Neuronal stem cell (in vitro differentiated cells): ENCODE data around the gene PCSK1N.

ENCODE experiments used
- DNase-seq: peaks from one replicate; pipeline ENCODE4 v3.0.0-alpha.2; 2013; ENCODE audit warnings: low spot score
- H2AFZ ChIP-seq: one replicate; pipeline ENCODE4 v1.6.1; 2013; ENCODE audit warnings: mild to moderate bottlenecking, low read length, inconsistent platforms
- H2AK5ac ChIP-seq: 2 replicates; pipeline ENCODE4 v1.6.1; 2013; ENCODE audit warnings: low read depth, mild to moderate bottlenecking, inconsistent platforms, low read length, moderate library complexity, mixed read lengths
- H2BK120ac ChIP-seq: 2 replicates; pipeline ENCODE4 v1.6.1; 2013; ENCODE audit warnings: low read depth, mild to moderate bottlenecking, inconsistent platforms, low read length, moderate library complexity, mixed read lengths
- H2BK12ac ChIP-seq: one replicate; pipeline ENCODE4 v1.6.1; 2013; ENCODE audit warnings: low read length, inconsistent platforms
- H2BK15ac ChIP-seq: 2 replicates; pipeline ENCODE4 v1.6.1; 2013; ENCODE audit warnings: mild to moderate bottlenecking, low read length, inconsistent platforms, mixed read lengths
- H2BK5ac ChIP-seq: one replicate; pipeline ENCODE4 v1.6.1; 2013; ENCODE audit warnings: inconsistent platforms, mild to moderate bottlenecking, low read length, moderate library complexity
- H3K14ac ChIP-seq: one replicate; pipeline ENCODE4 v1.6.1; 2013; ENCODE audit warnings: low read length, inconsistent platforms
- H3K18ac ChIP-seq: 2 replicates; pipeline ENCODE4 v1.6.1; 2013; ENCODE audit warnings: low read length, inconsistent platforms
- H3K23ac ChIP-seq: 2 replicates; pipeline ENCODE4 v1.6.1; 2013; ENCODE audit warnings: low read depth, mild to moderate bottlenecking, mixed read lengths, low read length, inconsistent platforms; ENCODE audit not compliant: poor library complexity
- H3K27ac ChIP-seq: replicated peaks from 3 replicates; pipeline ENCODE4 v1.5.1; 2013; ENCODE audit warnings: low read length, inconsistent platforms
- H3K27me3 ChIP-seq, 3 experiments: 2 replicates each; pipeline ENCODE4 v1.6.1; 2013; ENCODE audit warnings: low read length in 3 of 3, mild to moderate bottlenecking in 2 of 3, inconsistent platforms in 1 of 3, low read depth in 1 of 3, mixed read lengths in 1 of 3, moderate library complexity in 1 of 3; ENCODE audit not compliant: control insufficient read depth in 3 of 3, insufficient read depth in 3 of 3
- H3K36me3 ChIP-seq, 2 donors: replicated peaks in 1 of 2; 2 replicates each; pipeline ENCODE4 v1.6.1; 2013; ENCODE audit warnings: low read length in 2 of 2; ENCODE audit not compliant: control insufficient read depth in 2 of 2, insufficient read depth in 2 of 2
- H3K4ac ChIP-seq: 2 replicates; pipeline ENCODE4 v1.6.1; 2013; ENCODE audit warnings: inconsistent platforms, mild to moderate bottlenecking, low read length, moderate library complexity
- H3K4me1 ChIP-seq, 2 donors: 1 replicate in 1 of 2; 2 replicates in 1 of 2; pipeline ENCODE4 v1.6.1; 2013; ENCODE audit warnings: low read length in 2 of 2, low read depth in 1 of 2; ENCODE audit not compliant: control insufficient read depth in 2 of 2, insufficient read depth in 1 of 2
- H3K4me2 ChIP-seq: one replicate; pipeline ENCODE4 v1.6.1; 2013; ENCODE audit warnings: mild to moderate bottlenecking, low read length, inconsistent platforms; ENCODE audit not compliant: insufficient read depth, poor library complexity, severe bottlenecking
- H3K4me3 ChIP-seq, 2 donors: 2 replicates each; pipeline ENCODE4 v1.5.1; 2013; ENCODE audit warnings: low read length in 2 of 2, mild to moderate bottlenecking in 2 of 2, inconsistent platforms in 1 of 2, moderate library complexity in 1 of 2
- H3K79me1 ChIP-seq: one replicate; pipeline ENCODE4 v1.6.1; 2013; ENCODE audit warnings: low read depth, mild to moderate bottlenecking, inconsistent platforms, low read length, moderate library complexity
- H3K9ac ChIP-seq: one replicate; pipeline ENCODE4 v1.6.1; 2013; ENCODE audit warnings: mild to moderate bottlenecking, low read depth, low read length, inconsistent platforms; ENCODE audit not compliant: poor library complexity
- H3K9me3 ChIP-seq, 2 donors: replicated peaks in 1 of 2; 2 replicates each; pipeline versions ENCODE3 to v1.6.1; 2013; ENCODE audit warnings: low read length in 2 of 2, mild to moderate bottlenecking in 2 of 2, inconsistent platforms in 1 of 2, low read depth in 1 of 2, mixed read lengths in 1 of 2, moderate library complexity in 1 of 2; ENCODE audit not compliant: control insufficient read depth in 2 of 2, insufficient read depth in 1 of 2
- H4K8ac ChIP-seq: one replicate; pipeline ENCODE4 v1.6.1; 2013; ENCODE audit warnings: low read depth, mild to moderate bottlenecking, inconsistent platforms, low read length, moderate library complexity
- H4K91ac ChIP-seq: one replicate; pipeline ENCODE4 v1.6.1; 2013; ENCODE audit warnings: low read length, low read depth, mild to moderate bottlenecking, inconsistent platforms; ENCODE audit not compliant: poor library complexity
- WGBS, 2 donors: extraction: QIAGEN DNeasy Blood & Tissue Kit; methylation state at CpG; one replicate each; pipeline ENCODE4 v1.1.7; 2013; ENCODE audit warnings: missing lambda C conversion rate in 2 of 2, mixed read lengths in 1 of 2; ENCODE audit not compliant: insufficient read length in 2 of 2, insufficient replicate concordance in 1 of 2; ENCODE audit errors: extremely low coverage in 2 of 2; 5-methylcytosine and 5-hydroxymethylcytosine counted together

PCSK1N gene

DNA sequence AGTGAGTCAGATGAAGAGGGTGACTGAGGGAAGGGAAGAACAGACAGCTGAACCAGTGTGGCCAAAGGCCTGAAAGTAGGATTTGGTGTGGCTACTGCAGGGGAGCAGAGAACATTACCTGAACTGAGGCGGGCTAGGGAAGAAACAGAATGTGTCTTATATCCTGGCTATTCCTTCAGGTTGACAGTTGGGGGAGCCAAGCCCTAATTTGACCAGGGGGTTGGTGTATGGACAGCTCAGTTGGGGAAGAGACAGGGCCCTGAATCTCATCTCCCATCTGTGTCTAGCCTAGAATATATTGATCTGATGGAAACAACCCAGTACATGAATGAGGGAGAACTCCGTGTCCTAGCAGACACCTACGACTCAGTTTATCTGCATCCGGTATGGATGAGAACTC, 29.3 kb downstream of the PCSK1N start:
- H4K8ac ChIP-seq = no peak overlapping the region
- H3K27me3 ChIP-seq = no peaks in the 10 kb centered on the region
- H3K23ac ChIP-seq = no peak overlapping the region
- H3K14ac ChIP-seq = no peak overlapping the region
- H3K27ac ChIP-seq = no peak overlapping the region
- no peak overlapping the region for H4K91ac ChIP-seq
- no peak overlapping the region for H3K4me2 ChIP-seq
- H3K9me3 ChIP-seq = no peaks in the 10 kb centered on the region
- no peak overlapping the region for H2AFZ ChIP-seq
- peaks cover 4 to 5% of the 10 kb centered on the region in 2 donors for H3K4me1 ChIP-seq
- H2BK12ac ChIP-seq = no peak overlapping the region
- no peak for DNase-seq
- no peaks in the 10 kb centered on the region for H3K79me1 ChIP-seq
- no peak overlapping the region for H2BK120ac ChIP-seq
- H2AK5ac ChIP-seq = no peak overlapping the region
- peaks cover 10 to 48% of the 10 kb centered on the region in 2 donors for H3K36me3 ChIP-seq
- H3K9ac ChIP-seq = no peak overlapping the region
- no CpG with 5 or more reads among the region's 4 CpGs for WGBS, 2 donors
- H3K18ac ChIP-seq = no peak overlapping the region
- H3K4me3 ChIP-seq = no peak overlapping the region
- no peak overlapping the region for H3K4ac ChIP-seq
- H2BK5ac ChIP-seq = no peak overlapping the region
- H2BK15ac ChIP-seq = no peak overlapping the region

DNA sequence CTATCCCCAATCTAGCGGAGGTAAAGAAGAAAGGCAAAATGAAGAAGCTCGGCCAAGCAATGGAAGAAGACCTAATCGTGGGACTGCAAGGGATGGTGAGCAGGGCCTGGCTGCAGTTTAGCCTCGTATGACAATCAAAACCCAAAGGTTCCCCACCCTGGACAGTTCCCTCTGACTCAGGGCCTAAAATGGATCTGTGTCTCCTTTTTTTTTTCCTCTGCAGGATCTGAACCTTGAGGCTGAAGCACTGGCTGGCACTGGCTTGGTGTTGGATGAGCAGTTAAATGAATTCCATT, 32.6 kb downstream of the PCSK1N start:
- Histone ChIP-seq H3K18ac (no peak overlapping the region), H2BK5ac (no peak overlapping the region), H3K27me3 (no peaks in the 10 kb centered on the region), H2BK12ac (no peak overlapping the region), H3K4me2 (peak overlapping the region; percentile 66), H3K23ac (no peak overlapping the region), H3K36me3 (peaks cover 10 to 30% of the 10 kb centered on the region in 2 donors), H3K9ac (no peak overlapping the region), H4K8ac (no peak overlapping the region), H3K27ac (peak overlapping the region; percentile 97), H3K9me3 (no peaks in the 10 kb centered on the region), H3K4me1 (peaks cover 5 to 8% of the 10 kb centered on the region in 2 donors), H2AFZ (peak overlapping the region; percentile 89), H2AK5ac (no peak overlapping the region), H3K79me1 (no peaks in the 10 kb centered on the region), H2BK120ac (no peak overlapping the region), H3K14ac (no peak overlapping the region), H4K91ac (no peak overlapping the region), H3K4ac (no peak overlapping the region), H2BK15ac (no peak overlapping the region), H3K4me3 (peak overlapping the region; percentile 74 to 83)
- no CpG with 5 or more reads among the region's 4 CpGs for WGBS, 2 donors
- DNase-seq = no peak

DNA sequence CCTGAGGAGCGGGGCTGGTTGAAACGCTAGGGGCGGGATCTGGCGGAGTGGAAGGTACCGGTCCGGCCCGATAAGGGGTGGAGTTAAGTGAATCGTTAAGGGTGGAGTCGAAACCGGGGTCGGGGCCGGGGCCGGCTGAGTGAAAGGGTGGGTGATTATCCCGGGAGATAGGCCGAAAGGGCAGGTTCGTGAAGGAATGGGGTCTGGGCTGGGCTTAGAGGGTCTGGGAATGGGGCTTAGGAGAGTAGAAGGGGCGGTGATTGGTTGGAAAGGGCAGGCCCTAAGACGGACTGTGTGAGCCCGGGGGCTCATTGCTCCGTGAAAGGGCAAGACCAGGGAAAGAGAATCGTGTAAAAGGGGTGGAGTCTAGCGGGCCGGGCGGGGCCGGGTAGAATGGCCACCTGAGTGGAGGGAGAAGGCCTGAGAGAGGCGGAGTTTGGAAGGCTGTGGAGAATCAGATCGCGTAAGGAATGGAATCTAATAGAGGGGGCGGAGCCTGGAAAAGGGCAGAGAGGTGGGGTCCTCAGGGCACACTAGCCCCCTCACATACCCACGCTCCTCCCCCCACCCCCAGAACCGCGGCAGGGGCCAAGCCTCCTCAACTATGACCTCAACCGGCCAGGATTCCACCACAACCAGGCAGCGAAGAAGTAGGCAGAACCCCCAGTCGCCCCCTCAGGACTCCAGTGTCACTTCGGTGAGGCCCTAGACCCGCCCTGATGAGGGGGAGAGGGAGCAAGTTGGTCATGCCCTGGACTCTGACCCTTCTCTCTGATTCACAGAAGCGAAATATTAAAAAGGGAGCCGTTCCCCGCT, 33.1 kb downstream of the PCSK1N start:
- Histone ChIP-seq H3K36me3 (peaks cover 10 to 29% of the 10 kb centered on the region in 2 donors), H4K8ac (no peak overlapping the region), H3K23ac (no peak overlapping the region), H3K4me1 (peaks cover 5 to 8% of the 10 kb centered on the region in 2 donors), H2BK12ac (no peak overlapping the region), H2AFZ (peak overlapping the region; percentile 89), H2BK120ac (no peak overlapping the region), H3K4ac (no peak overlapping the region), H2BK5ac (no peak overlapping the region), H2BK15ac (no peak overlapping the region), H3K14ac (no peak overlapping the region), H3K9ac (peak overlapping the region; percentile 60), H3K9me3 (no peaks in the 10 kb centered on the region), H3K18ac (peak overlapping the region; percentile 87), H3K27me3 (no peaks in the 10 kb centered on the region), H3K79me1 (no peaks in the 10 kb centered on the region), H3K4me3 (peak overlapping the region; percentile 74 to 95), H4K91ac (no peak overlapping the region), H3K27ac (peak overlapping the region; percentile 97), H2AK5ac (no peak overlapping the region), H3K4me2 (peak overlapping the region; percentile 66)
- no CpG with 5 or more reads among the region's 40 CpGs for WGBS, 2 donors
- peak; percentile 73 for DNase-seq

DNA sequence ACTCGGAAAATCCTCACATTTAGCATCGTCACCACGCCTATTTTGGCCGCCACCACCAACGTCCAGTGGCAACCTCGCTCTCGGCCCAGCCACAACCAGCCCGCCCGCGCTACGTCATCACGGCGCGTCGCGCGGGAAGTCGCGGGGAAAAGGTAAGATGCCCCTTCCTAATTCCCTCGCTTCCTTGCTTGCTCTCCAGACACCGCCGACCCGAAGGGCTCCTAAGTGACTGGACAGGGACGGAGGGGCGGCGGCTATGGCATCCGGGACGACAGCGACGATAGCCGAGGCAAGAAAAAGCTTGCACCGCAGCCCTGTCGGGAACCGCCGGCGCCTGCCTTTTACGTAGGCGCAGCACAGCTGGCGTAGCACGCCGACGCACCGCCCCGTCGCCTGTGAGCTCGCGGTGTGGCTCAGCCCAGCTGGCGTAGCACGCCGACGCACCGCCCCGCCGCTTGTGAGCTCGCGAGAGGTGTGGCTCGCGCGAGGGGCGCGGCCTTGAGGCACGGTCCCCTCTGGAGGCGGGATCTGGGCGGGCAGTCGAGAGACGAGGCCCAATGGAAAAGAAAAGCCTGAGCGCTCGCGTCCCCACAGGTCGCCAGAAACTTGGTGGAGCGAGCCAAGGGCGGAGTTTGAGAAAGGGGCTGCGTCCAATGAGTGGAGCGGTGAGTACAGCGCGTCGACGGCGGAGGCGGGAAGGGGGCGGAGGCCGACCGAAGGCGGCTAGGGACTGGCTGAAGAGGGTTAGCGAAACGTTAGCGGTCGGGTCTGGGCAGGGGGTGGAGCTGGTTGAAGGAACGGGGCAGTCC, 33.9 kb downstream of the PCSK1N start, which contains the start of gene HDAC6:
Gene HDAC6, plus strand, starts transcription at position 788 of the 809 bp plus-strand sequence. CDS start 626 bp downstream, outside the sequence.
- peak within 1 kb of the TSS; percentile 96 for H3K18ac ChIP-seq
- no peak within 1 kb of the TSS for H2BK120ac ChIP-seq

More for the DNA sequence above, 33.9 kb downstream of the PCSK1N start, which contains the start of gene HDAC6:
- no peak within 1 kb of the TSS for H3K14ac ChIP-seq
- peak within 1 kb of the TSS; percentile 98 for H4K8ac ChIP-seq
- H4K91ac ChIP-seq = no peak within 1 kb of the TSS
- peaks cover 10 to 28% of the 10 kb centered on the region in 2 donors for H3K36me3 ChIP-seq
- H3K9me3 ChIP-seq = no peaks in the 10 kb centered on the region
- peak within 1 kb of the TSS; percentile 93 for H2AFZ ChIP-seq
- H3K4ac ChIP-seq = no peak within 1 kb of the TSS
- peak within 1 kb of the TSS; percentile 92 for H3K9ac ChIP-seq
- H3K27me3 ChIP-seq = no peaks in the 10 kb centered on the region
- H2BK12ac ChIP-seq = no peak within 1 kb of the TSS
- H3K23ac ChIP-seq = peak within 1 kb of the TSS; percentile 97
- no peak within 1 kb of the TSS for H2AK5ac ChIP-seq
- peaks cover 5 to 8% of the 10 kb centered on the region in 2 donors for H3K4me1 ChIP-seq
- H2BK15ac ChIP-seq = no peak within 1 kb of the TSS
- H3K4me2 ChIP-seq = peak within 1 kb of the TSS; percentile 73
- WGBS, 2 donors = no CpG with 5 or more reads among the region's 89 CpGs
- H3K4me3 ChIP-seq = peak within 1 kb of the TSS; percentile 74 to 95
- peak; percentile 96 for DNase-seq
- H2BK5ac ChIP-seq = no peak within 1 kb of the TSS
- peak within 1 kb of the TSS; percentile 97 for H3K27ac ChIP-seq
- no peaks in the 10 kb centered on the region for H3K79me1 ChIP-seq
